Measurements from ENCODE around the gene GALNT14.

GALNT14 gene

GRCh38 chr2:31129375-31130171 is 8.7 kb downstream of the GALNT14 start:
- Histone ChIP-seq H3K27ac (no peak overlapping the region), H3K27me3 (ENCODE audit: control insufficient read depth, insufficient read depth, low read length) (no peaks in the 10 kb centered on the region), H3K36me3 (ENCODE audit: control insufficient read depth, insufficient read depth, low read length) (no peaks in the 10 kb centered on the region), H2AFZ (no peak overlapping the region), H3K4me2 (ENCODE audit: low read length) (no peak overlapping the region), H3K9me3 (ENCODE audit: control insufficient read depth, low read length) (no peaks in the 10 kb centered on the region), H3K4me3 (ENCODE audit: low read depth, low read length) (no peak overlapping the region), H3K4me1 (no peaks in the 10 kb centered on the region), H3K9ac (no peak overlapping the region), H3K79me2 (no peaks in the 10 kb centered on the region)
- TF ChIP-seq CTCF (IDR thresholded peaks at IDR 0.05), result no peak

GRCh38 chr2:31127931-31128330 is 10.3 kb downstream of the GALNT14 start:
- no peaks in the 10 kb centered on the region for H3K27me3 ChIP-seq (ENCODE audit: control insufficient read depth, insufficient read depth, low read length)
- no peak overlapping the region for H3K4me2 ChIP-seq (ENCODE audit: low read length)
- no peaks in the 10 kb centered on the region for H3K79me2 ChIP-seq
- H2AFZ ChIP-seq, result no peak overlapping the region
- no peaks in the 10 kb centered on the region for H3K9me3 ChIP-seq (ENCODE audit: control insufficient read depth, low read length)
- H3K9ac ChIP-seq, result no peak overlapping the region
- no peaks in the 10 kb centered on the region for H3K36me3 ChIP-seq (ENCODE audit: control insufficient read depth, insufficient read depth, low read length)
- H3K4me1 ChIP-seq, result no peaks in the 10 kb centered on the region
- no peak for TF ChIP-seq CTCF (IDR thresholded peaks at IDR 0.05)
- H3K27ac ChIP-seq, result no peak overlapping the region
- no peak overlapping the region for H3K4me3 ChIP-seq (ENCODE audit: low read depth, low read length)

GRCh38 chr2:31125918-31126695 is 12.1 kb downstream of the GALNT14 start:
- Histone ChIP-seq H2AFZ (no peak overlapping the region), H3K9ac (no peak overlapping the region), H3K27me3 (ENCODE audit: control insufficient read depth, insufficient read depth, low read length) (no peaks in the 10 kb centered on the region), H3K36me3 (ENCODE audit: control insufficient read depth, insufficient read depth, low read length) (no peaks in the 10 kb centered on the region), H3K4me3 (ENCODE audit: low read depth, low read length) (no peak overlapping the region), H3K4me2 (ENCODE audit: low read length) (no peak overlapping the region), H3K4me1 (no peaks in the 10 kb centered on the region), H3K9me3 (ENCODE audit: control insufficient read depth, low read length) (no peaks in the 10 kb centered on the region), H3K79me2 (no peaks in the 10 kb centered on the region), H3K27ac (no peak overlapping the region)
- no peak for TF ChIP-seq CTCF (IDR thresholded peaks at IDR 0.05)

DNA sequence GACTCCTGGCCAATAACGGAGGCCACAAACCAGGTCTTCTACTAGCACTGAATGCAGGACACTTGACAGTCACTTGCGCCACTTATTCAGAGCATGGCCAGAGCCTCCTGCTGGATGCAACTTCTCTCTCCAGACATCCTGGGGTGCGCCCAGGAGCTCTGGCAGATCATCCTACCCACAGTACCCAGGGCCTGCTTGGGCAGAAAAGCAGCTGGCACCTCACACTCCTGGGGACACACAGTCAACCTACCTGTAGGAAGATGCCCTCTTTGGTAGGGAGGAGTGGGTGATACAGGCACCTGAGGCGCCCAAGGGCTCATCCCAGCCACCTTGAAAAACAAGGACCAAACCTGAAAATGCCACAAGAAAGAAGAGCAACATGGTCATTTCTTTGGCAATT is 13.3 kb downstream of the GALNT14 start:
- no peak for TF ChIP-seq CTCF (IDR thresholded peaks at IDR 0.05)
- no peaks in the 10 kb centered on the region for H3K79me2 ChIP-seq
- H3K9ac ChIP-seq, result no peak overlapping the region
- H3K4me1 ChIP-seq, result no peaks in the 10 kb centered on the region
- H3K4me3 ChIP-seq (ENCODE audit: low read depth, low read length), result no peak overlapping the region
- H2AFZ ChIP-seq, result no peak overlapping the region
- H3K27me3 ChIP-seq (ENCODE audit: control insufficient read depth, insufficient read depth, low read length), result no peaks in the 10 kb centered on the region
- no peak overlapping the region for H3K27ac ChIP-seq
- H3K4me2 ChIP-seq (ENCODE audit: low read length), result no peak overlapping the region
- H3K36me3 ChIP-seq (ENCODE audit: control insufficient read depth, insufficient read depth, low read length), result no peaks in the 10 kb centered on the region
- no peaks in the 10 kb centered on the region for H3K9me3 ChIP-seq (ENCODE audit: control insufficient read depth, low read length)

Data from parathyroid adenoma (tissue), 2 donors.